CD4-positive, alpha-beta T cell treated with Interleukin-4 for 4 hours (primary cell): ENCODE results near the gene CACTIN.
A peak's percentile ranks its signal among the peaks of the same experiment; 100 is the strongest.

Experiments used
- DNase-seq: peaks from one replicate; pipeline ENCODE4 v3.0.0-alpha.2; 2020

CACTIN gene

GRCh38 chr19:3608079-3608641 is 18.4 kb downstream of the CACTIN start:
- no peak for DNase-seq

- no peak for DNase-seq
Measured at GRCh38 chr19:3607303-3608078, 19.1 kb downstream of the CACTIN start.

- no peak for DNase-seq
Measured at GRCh38 chr19:3606690-3607289, 19.8 kb downstream of the CACTIN start, which contains the start of gene TBXA2R. Gene TBXA2R (minus strand): TSS chr19:3606875. CDS start chr19:3600634, 6,241 bp downstream.

- DNase-seq = no peak
Measured at GRCh38 chr19:3606174-3606689, 20.4 kb downstream of the CACTIN start.

- DNase-seq = no peak
Measured at GRCh38 chr19:3605770-3606169, 20.8 kb downstream of the CACTIN start.

- no peak for DNase-seq
Measured at GRCh38 chr19:3605361-3605760, 21.2 kb downstream of the CACTIN start.

- DNase-seq = peak; percentile 15
Measured at GRCh38 chr19:3604987-3605343, 21.6 kb downstream of the CACTIN start.

GRCh38 chr19:3604227-3604986 is 22.2 kb downstream of the CACTIN start:
- DNase-seq = no peak

GRCh38 chr19:3603121-3603811 is 23.3 kb downstream of the CACTIN start:
- no peak for DNase-seq

GRCh38 chr19:3601021-3601420 is 25.6 kb downstream of the CACTIN start:
- no peak for DNase-seq

- no peak for DNase-seq
Measured at GRCh38 chr19:3599776-3600187, 26.8 kb downstream of the CACTIN start.

- no peak for DNase-seq
Measured at GRCh38 chr19:3595521-3596061, 31.0 kb downstream of the CACTIN start.

GRCh38 chr19:3593156-3593555 is 33.4 kb downstream of the CACTIN start:
- DNase-seq = no peak

GRCh38 chr19:3591876-3592613 is 34.5 kb downstream of the CACTIN start:
- no peak for DNase-seq

- DNase-seq = no peak
Measured at GRCh38 chr19:3590991-3591659, 35.5 kb downstream of the CACTIN start.

GRCh38 chr19:3589949-3590348 is 36.6 kb downstream of the CACTIN start:
- no peak for DNase-seq

- no peak for DNase-seq
Measured at GRCh38 chr19:3589439-3589838, 37.2 kb downstream of the CACTIN start.

- DNase-seq = no peak
Measured at GRCh38 chr19:3586707-3587346, 39.8 kb downstream of the CACTIN start.

- no peak for DNase-seq
Measured at GRCh38 chr19:3586127-3586626, 40.4 kb downstream of the CACTIN start.
